Central memory CD8-positive, alpha-beta T cell (primary cell): ENCODE results near the gene TRIO.

Experiments
- ATAC-seq: fragments of 150-1000 bp; cut with Tn5 transposase; replicated peaks from 2 replicates; pipeline ENCODE4 v1.10.0; 2022; ENCODE audit warnings: mild to moderate bottlenecking, moderate FRiP score, moderate number of reproducible peaks; ENCODE audit not compliant: poor library complexity, severe bottlenecking; ENCODE audit errors: extremely low read depth
- DNase-seq, 2 donors: peaks; one replicate each; pipeline ENCODE4 v3.0.0; 2021; ENCODE audit warnings: low spot score in 2 of 2
- H3K27ac Mint-ChIP-seq: one replicate; pipeline ENCODE4 v1.8.0; 2022; ENCODE audit warnings: low read depth, mild to moderate bottlenecking, moderate library complexity, mixed read lengths
- H3K27me3 Mint-ChIP-seq: one replicate; pipeline ENCODE4 v1.8.0; 2022; ENCODE audit warnings: mixed read lengths
- H3K36me3 Mint-ChIP-seq: one replicate; pipeline ENCODE4 v1.8.0; 2022; ENCODE audit warnings: mild to moderate bottlenecking, moderate library complexity, mixed read lengths; ENCODE audit not compliant: insufficient read depth
- H3K4me1 Mint-ChIP-seq: one replicate; pipeline ENCODE4 v1.8.0; 2022; ENCODE audit warnings: mixed read lengths
- H3K4me3 Mint-ChIP-seq: one replicate; pipeline ENCODE4 v1.8.0; 2022; ENCODE audit warnings: mild to moderate bottlenecking, moderate library complexity, mixed read lengths
- H3K9me3 Mint-ChIP-seq: one replicate; pipeline ENCODE4 v1.8.0; 2022; ENCODE audit warnings: mixed read lengths

TRIO gene

GRCh38 chr5:14249258-14250082, 106.3 kb downstream of the TRIO start:
- ATAC-seq (no peak), DNase-seq (no peak)
- Mint-ChIP-seq H3K27ac (no peak overlapping the region), H3K27me3 (peaks cover 12% of the 10 kb centered on the region), H3K4me3 (no peak overlapping the region), H3K9me3 (no peaks in the 10 kb centered on the region), H3K36me3 (no peaks in the 10 kb centered on the region), H3K4me1 (peaks cover 15% of the 10 kb centered on the region)

DNA sequence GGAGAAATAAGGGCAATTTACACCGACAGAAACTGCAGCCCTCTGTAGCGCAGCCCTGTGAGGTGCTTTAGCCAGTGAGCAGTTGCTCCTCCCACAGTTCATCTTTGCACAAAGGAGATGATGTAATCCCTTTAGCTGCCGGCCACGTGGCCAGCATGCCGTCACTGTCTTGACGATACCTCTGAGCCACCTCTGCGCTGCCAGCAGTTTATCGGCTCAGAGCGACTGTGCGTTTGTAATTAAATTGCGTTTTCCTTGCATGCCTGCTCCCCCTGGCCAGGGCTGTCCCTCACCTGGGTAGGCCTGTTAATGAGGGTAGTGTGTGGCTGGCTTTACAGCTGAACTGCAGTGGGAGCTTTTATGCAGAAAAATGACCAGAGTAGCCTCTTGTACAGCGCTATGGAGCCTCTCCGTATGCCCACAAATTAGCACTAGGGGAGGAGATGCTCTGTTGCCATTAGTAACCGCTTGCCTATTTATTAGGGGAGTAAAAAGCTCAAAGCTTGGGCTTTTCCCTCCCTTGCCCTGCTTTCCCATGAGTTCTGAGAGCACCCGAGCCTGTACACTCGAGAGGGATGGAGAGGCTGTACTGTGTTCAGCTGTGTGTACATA, 107.0 kb downstream of the TRIO start:
- Mint-ChIP-seq H3K27me3 (peaks cover 12% of the 10 kb centered on the region), H3K9me3 (no peaks in the 10 kb centered on the region), H3K36me3 (no peaks in the 10 kb centered on the region), H3K27ac (no peak overlapping the region), H3K4me3 (no peak overlapping the region), H3K4me1 (peaks cover 15% of the 10 kb centered on the region)
- ATAC-seq (no peak), DNase-seq (no peak)

DNA sequence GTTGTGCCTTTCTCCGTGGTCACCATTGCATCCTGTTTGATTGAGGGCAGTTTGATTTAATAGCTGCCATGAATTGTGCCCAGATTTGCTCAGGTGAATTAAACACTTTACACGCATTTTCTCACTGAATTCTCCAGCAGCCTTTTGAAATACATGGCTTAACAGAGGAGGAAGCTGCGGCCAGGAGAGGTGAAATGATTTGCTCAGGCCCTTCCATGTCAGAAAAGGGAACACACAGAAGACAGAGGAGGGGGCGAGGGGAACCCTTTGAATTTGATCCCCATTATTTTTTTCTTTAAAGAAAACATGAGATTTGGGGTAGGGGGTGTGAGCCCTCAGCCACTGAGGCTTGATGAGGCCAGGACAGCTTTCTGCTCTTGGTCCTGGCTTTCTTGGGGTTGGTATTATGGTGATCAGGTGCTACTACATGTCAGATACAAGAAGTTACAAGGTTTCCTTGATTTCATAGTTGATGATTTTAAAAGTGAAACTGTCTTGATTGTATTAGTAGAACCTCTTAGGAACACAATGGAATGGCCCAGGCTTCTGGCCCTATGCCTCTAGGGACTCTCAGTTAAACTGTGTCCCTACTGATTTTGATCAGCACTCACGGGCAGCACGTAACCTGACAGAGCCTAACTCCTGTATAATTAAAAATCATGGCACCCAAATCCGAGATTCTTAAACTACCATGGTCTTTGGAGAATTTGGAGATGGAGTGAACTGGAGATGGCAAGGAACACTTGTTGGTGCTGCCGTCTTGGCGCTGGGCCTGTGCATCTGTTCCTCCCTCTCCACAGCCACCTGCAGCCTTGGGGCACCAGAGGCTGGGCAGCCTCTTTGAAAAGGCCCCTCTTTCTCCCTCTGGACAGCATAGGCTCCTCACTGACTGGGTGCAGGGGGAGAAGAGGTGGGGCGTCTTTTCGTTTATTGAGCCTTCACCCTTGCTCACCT, 107.9 kb downstream of the TRIO start:
- ATAC-seq (no peak), DNase-seq (no peak)
- H3K4me3 Mint-ChIP-seq, result no peak overlapping the region
- H3K27me3 Mint-ChIP-seq, result peaks cover 12% of the 10 kb centered on the region
- H3K27ac Mint-ChIP-seq, result no peak overlapping the region
- H3K9me3 Mint-ChIP-seq, result peaks cover 3% of the 10 kb centered on the region
- H3K4me1 Mint-ChIP-seq, result peaks cover 15% of the 10 kb centered on the region
- no peaks in the 10 kb centered on the region for H3K36me3 Mint-ChIP-seq

DNA sequence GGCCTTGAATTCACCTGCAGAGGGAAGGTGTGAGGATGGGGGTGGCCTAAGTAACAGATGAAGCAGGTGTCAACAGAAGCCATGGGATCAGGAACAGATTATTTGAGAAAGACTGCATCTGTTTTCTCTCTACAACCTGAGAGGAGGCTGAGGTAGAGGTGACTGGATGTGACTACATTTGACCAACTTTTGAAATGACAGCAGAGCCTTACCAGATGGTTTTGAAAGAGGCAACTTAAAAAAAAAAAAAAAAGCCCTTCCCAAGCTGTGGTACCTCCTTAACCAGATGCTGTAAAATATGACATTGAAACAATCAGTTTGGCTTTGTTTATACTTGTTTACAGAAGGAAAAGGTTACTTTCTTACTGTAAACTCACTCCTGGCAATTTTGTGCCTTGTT, 108.6 kb downstream of the TRIO start:
- H3K4me3 Mint-ChIP-seq, result no peak overlapping the region
- ATAC-seq (no peak), DNase-seq (no peak)
- peaks cover 6% of the 10 kb centered on the region for H3K9me3 Mint-ChIP-seq
- H3K27ac Mint-ChIP-seq, result peak overlapping the region; percentile 39
- no peaks in the 10 kb centered on the region for H3K36me3 Mint-ChIP-seq
- H3K4me1 Mint-ChIP-seq, result peaks cover 15% of the 10 kb centered on the region
- H3K27me3 Mint-ChIP-seq, result peaks cover 8% of the 10 kb centered on the region

- Mint-ChIP-seq H3K27me3 (no peaks in the 10 kb centered on the region), H3K27ac (no peak overlapping the region), H3K9me3 (peaks cover 6% of the 10 kb centered on the region), H3K4me3 (no peak overlapping the region), H3K36me3 (no peaks in the 10 kb centered on the region), H3K4me1 (peaks cover 15% of the 10 kb centered on the region)
- ATAC-seq, result no peak
- no peak for DNase-seq
Observed at GRCh38 chr5:14252793-14253192, 109.7 kb downstream of the TRIO start.

- no peaks in the 10 kb centered on the region for H3K27me3 Mint-ChIP-seq
- H3K4me3 Mint-ChIP-seq, result no peak overlapping the region
- no peak overlapping the region for H3K27ac Mint-ChIP-seq
- DNase-seq, result no peak
- no peak for ATAC-seq
- peaks cover 20% of the 10 kb centered on the region for H3K4me1 Mint-ChIP-seq
- no peaks in the 10 kb centered on the region for H3K36me3 Mint-ChIP-seq
- peaks cover 6% of the 10 kb centered on the region for H3K9me3 Mint-ChIP-seq
Observed at GRCh38 chr5:14254686-14255085, 111.5 kb downstream of the TRIO start.

GRCh38 chr5:14256026-14256690, 113.0 kb downstream of the TRIO start:
- Mint-ChIP-seq H3K27me3 (no peaks in the 10 kb centered on the region), H3K36me3 (no peaks in the 10 kb centered on the region), H3K4me1 (peaks cover 15% of the 10 kb centered on the region), H3K27ac (no peak overlapping the region), H3K9me3 (peaks cover 6% of the 10 kb centered on the region), H3K4me3 (no peak overlapping the region)
- ATAC-seq (no peak), DNase-seq (no peak)

DNA sequence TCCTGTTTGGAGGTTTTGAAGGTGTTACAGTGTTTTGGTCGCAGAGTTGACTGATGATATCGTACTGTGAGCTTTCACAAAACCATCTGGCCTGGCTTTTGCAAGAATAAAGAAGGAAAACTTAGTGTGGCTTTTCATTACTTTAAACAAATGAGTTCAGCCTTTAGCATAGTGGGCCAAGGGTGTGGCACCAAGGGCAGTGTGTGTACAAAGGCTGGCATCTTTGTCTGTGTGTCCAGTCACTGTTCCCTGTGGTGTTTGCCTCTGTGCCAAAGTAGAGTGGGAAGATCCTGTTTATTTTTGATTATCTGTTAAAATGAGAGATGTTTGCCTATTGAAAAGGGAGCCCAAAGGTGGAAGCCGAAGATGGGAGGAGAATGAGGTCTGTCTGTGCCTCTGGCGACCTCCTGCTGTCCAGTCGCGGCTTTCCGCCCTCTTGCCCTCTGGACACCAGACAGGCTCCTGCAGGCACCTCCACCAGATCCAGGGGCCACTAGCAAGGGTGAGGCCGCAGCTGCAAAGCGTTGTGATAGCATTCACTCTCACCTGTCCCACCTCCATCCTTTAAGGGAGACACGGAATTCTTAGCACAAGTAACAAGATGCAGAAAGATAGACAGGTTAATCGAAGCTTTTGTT, 113.7 kb downstream of the TRIO start:
- H3K27me3 Mint-ChIP-seq, result no peaks in the 10 kb centered on the region
- H3K9me3 Mint-ChIP-seq, result peaks cover 6% of the 10 kb centered on the region
- no peaks in the 10 kb centered on the region for H3K36me3 Mint-ChIP-seq
- peak overlapping the region; percentile 41 for H3K4me3 Mint-ChIP-seq
- peaks cover 15% of the 10 kb centered on the region for H3K4me1 Mint-ChIP-seq
- H3K27ac Mint-ChIP-seq, result no peak overlapping the region
- ATAC-seq (no peak), DNase-seq (no peak)

DNA sequence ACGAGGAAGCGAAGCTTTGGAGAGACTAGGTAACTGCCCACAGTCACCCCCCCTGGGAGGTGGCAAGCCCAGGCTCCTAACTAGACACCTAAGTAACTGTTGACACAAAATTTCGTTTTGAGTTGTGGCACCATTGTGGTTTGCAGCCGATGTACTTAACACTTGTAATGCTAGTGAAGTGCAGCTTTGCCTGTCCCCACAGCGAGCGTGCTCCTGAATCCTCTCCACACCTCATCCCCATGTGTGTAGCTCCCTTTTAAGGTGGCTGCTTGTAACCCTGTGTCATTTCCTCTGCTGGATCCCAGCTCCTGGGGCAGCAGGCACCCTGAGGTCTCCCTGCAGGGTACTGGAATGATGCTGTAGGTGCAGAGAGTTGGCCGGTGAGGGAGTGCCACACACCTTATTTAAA, 114.9 kb downstream of the TRIO start:
- no peaks in the 10 kb centered on the region for H3K36me3 Mint-ChIP-seq
- no peak for DNase-seq

GRCh38 chr5:14258840-14259239, 115.7 kb downstream of the TRIO start:
- Mint-ChIP-seq H3K27me3 (no peaks in the 10 kb centered on the region), H3K9me3 (peaks cover 6% of the 10 kb centered on the region), H3K4me3 (peak overlapping the region; percentile 43), H3K27ac (no peak overlapping the region), H3K36me3 (no peaks in the 10 kb centered on the region), H3K4me1 (peaks cover 5% of the 10 kb centered on the region)
- ATAC-seq (no peak), DNase-seq (no peak)

More for the DNA sequence above, 114.9 kb downstream of the TRIO start:
- ATAC-seq, result peak; percentile 36
- Mint-ChIP-seq H3K4me1 (peaks cover 5% of the 10 kb centered on the region), H3K9me3 (peaks cover 6% of the 10 kb centered on the region), H3K27ac (no peak overlapping the region), H3K27me3 (no peaks in the 10 kb centered on the region), H3K4me3 (no peak overlapping the region)

DNA sequence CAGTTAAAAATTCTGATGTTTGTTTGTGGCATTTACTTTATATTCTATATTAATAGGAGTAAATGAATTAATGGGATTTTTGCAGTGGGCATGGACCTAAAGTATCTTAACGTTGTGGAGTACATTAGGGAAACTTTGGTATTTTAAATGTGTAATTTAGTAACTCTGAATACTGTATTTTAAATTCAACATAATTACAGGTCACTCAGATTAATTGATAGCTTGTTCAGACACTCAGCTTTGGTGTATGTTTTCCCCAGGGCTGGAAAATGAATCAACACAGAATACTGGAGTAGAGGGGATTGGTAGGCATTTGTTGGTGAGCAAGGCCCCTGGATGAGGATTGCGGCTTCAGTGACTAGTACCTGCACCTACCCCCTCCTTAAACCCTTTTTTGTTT, 117.5 kb downstream of the TRIO start:
- ATAC-seq (no peak), DNase-seq (no peak)
- H3K36me3 Mint-ChIP-seq, result peaks cover 2% of the 10 kb centered on the region
- H3K4me1 Mint-ChIP-seq, result peaks cover 11% of the 10 kb centered on the region
- peaks cover 6% of the 10 kb centered on the region for H3K9me3 Mint-ChIP-seq
- no peak overlapping the region for H3K27ac Mint-ChIP-seq
- no peak overlapping the region for H3K4me3 Mint-ChIP-seq
- no peaks in the 10 kb centered on the region for H3K27me3 Mint-ChIP-seq

DNA sequence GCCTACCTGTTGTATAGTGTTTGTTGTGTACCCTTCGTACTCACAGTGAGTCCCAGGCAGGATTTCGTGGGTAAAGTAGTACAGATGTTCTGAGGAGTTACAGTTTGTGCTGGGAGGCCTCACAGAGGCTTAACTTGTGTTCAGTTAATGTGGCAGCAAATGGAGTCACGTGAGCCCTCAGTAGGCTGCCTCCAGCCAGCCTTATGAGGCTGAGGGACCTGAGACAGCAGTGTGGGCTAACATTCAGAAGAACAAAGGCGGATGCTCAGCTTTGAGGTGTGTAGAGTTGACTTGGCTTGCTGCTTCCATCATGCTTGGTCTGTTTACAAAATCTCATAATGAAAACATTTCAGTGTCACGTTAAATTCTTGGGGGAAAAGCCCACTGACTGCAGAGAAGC, 118.1 kb downstream of the TRIO start:
- no peak overlapping the region for H3K4me3 Mint-ChIP-seq
- H3K36me3 Mint-ChIP-seq, result peaks cover 2% of the 10 kb centered on the region
- H3K27me3 Mint-ChIP-seq, result no peaks in the 10 kb centered on the region
- peaks cover 11% of the 10 kb centered on the region for H3K4me1 Mint-ChIP-seq
- peak; percentile 16 for ATAC-seq
- DNase-seq, result no peak
- H3K27ac Mint-ChIP-seq, result peak overlapping the region; percentile 18
- H3K9me3 Mint-ChIP-seq, result peaks cover 1% of the 10 kb centered on the region
